ENCODE data around the gene FOXD4.
"Not testable (repeated sequence)": the region's sequence is repeated elsewhere in the genome, so short reads cannot be mapped to it uniquely, and the experiment has no call there.

Gene FOXD4

GRCh38 chr9:93909-94308 lies 24.3 kb downstream of the FOXD4 start:
- not testable (repeated sequence) for DNase-seq (ENCODE audit: low read depth in 2 of 2)

GRCh38 chr9:90851-91250 lies 27.4 kb downstream of the FOXD4 start:
- DNase-seq (ENCODE audit: low read depth in 2 of 2): not testable (repeated sequence)

GRCh38 chr9:88396-89037 lies 29.7 kb downstream of the FOXD4 start:
- not testable (repeated sequence) for DNase-seq (ENCODE audit: low read depth in 2 of 2)

GRCh38 chr9:87860-88259 lies 30.4 kb downstream of the FOXD4 start:
- not testable (repeated sequence) for DNase-seq (ENCODE audit: low read depth in 2 of 2)

- DNase-seq (ENCODE audit: low read depth in 2 of 2): not testable (repeated sequence)
Observed at GRCh38 chr9:87105-87504, 31.1 kb downstream of the FOXD4 start.

GRCh38 chr9:86697-87096 lies 31.5 kb downstream of the FOXD4 start:
- DNase-seq (ENCODE audit: low read depth in 2 of 2): not testable (repeated sequence)

- not testable (repeated sequence) for DNase-seq (ENCODE audit: low read depth in 2 of 2)
Observed at GRCh38 chr9:82932-83689, 35.1 kb downstream of the FOXD4 start.

GRCh38 chr9:78333-78732 lies 39.9 kb downstream of the FOXD4 start:
- not testable (repeated sequence) for DNase-seq (ENCODE audit: low read depth in 2 of 2)

- not testable (repeated sequence) for DNase-seq (ENCODE audit: low read depth in 2 of 2)
Observed at GRCh38 chr9:76389-76788, 41.8 kb downstream of the FOXD4 start.

GRCh38 chr9:73900-74525 lies 44.2 kb downstream of the FOXD4 start:
- not testable (repeated sequence) for DNase-seq (ENCODE audit: low read depth in 2 of 2)

- peak in 1 of 2 donors; percentile 4 for DNase-seq (ENCODE audit: low read depth in 2 of 2)
Observed at GRCh38 chr9:73076-73899, 44.9 kb downstream of the FOXD4 start.

All from stimulated activated CD4-positive, alpha-beta T cell treated with anti-CD3 and anti-CD28 coated beads, Interleukin-4, amount 100 ng/mL, for 48 hours (primary cell).